Heart left ventricle (tissue), 13 donors: ENCODE results near the gene DTNB.

ENCODE experiments used
- CTCF ChIP-seq, 12 donors: fragments of 200-600 bp; sonication (generic) in 4 of 12; IDR thresholded peaks; one replicate each; pipeline versions ENCODE4 v1.5.0 to v1.8.0; 2018 to 2022; ENCODE audit warnings: antibody characterized with exemption in 12 of 12, mild to moderate bottlenecking in 5 of 12
- POLR2A ChIP-seq, 2 donors: fragments of 450-650 bp; IDR thresholded peaks; one replicate each; pipeline ENCODE4 v1.6.1; 2017; ENCODE audit warnings: antibody characterized with exemption in 2 of 2, mild to moderate bottlenecking in 2 of 2, moderate library complexity in 2 of 2
- donor health status: ischemic (EF 13 %, LVEDD 7.1; RV severe dilation, severe dysfunction).
- donor health status: DM: no; HTN: yes; CAD: no.
- donor health status: DM: no; HTN: no; CAD: no.
- donor health status: ischemic (EF 25% LVEDD 6.9; RV normal size, moderate dysfunction).
- donor health status: ischemic (EF 25% LVEDD 5.7; RV mildly dilated, moderate dysfunction).
- donor health status: ischemic (EF 35%, LVEDD 5.7; RV mildly dilated, moderate dysfunction).
- donor health status: nonischemic (EF 11% LVEDD 7.7; RV severe dilation, severe dysfunction).
- donor health status: DM: yes; HTN: yes; CAD: no.
- donor health status: PGD.
- donor health status: ischemic (EF 29% LVEDD 5.4; RV normal size, mild dysfunction).
- donor health status: nonischemic (EF 23%, LVEDD 6.1; RV moderate dilation, normal function).

- no peak for TF ChIP-seq CTCF (IDR thresholded peaks at IDR 0.05)
- no peak for TF ChIP-seq POLR2A (IDR thresholded peaks at IDR 0.05)
These were observed 337.4 kb downstream of the DTNB start for GRCh38 chr2:25335971-25336370.
